ENCODE measurements around the gene MAP3K2. TPM values are rescaled to one million over a fixed set of nuclear protein-coding genes. Genes with fewer than 3 reads are reported as not detected.

Gene MAP3K2
- total and polyA plus RNA-seq, 10 of the 15 experiments (the other 5 are each of a cell fraction or from before 2014, with no cell fraction given): 2.7 to 39.6 (median 16.1) TPM

- Histone ChIP-seq H3K9me3 (replicated peaks; ENCODE audit: control insufficient read depth, insufficient read depth, low read length) (no peaks in the 10 kb centered on the region), H3K27me3 (replicated peaks in 1 of 2; ENCODE audit: control insufficient read depth in 2 of 2, insufficient read depth in 2 of 2, low read length in 1 of 2) (no peaks in the 10 kb centered on the region), H3K4me2 (ENCODE audit: control insufficient read depth, insufficient read depth) (no peak overlapping the region), H2AFZ (ENCODE audit: control insufficient read depth, low read depth, low read length) (no peak overlapping the region), H3K9ac (ENCODE audit: control insufficient read depth, insufficient read depth, low read length) (no peak overlapping the region), H3K4me3 (no peak overlapping the region), H3K27ac (ENCODE audit: control insufficient read depth, insufficient read depth) (no peak overlapping the region), H4K20me1 (ENCODE audit: control insufficient read depth, insufficient read depth) (no peaks in the 10 kb centered on the region), H3K79me2 (ENCODE audit: control insufficient read depth, insufficient read depth, low read length) (no peaks in the 10 kb centered on the region), H3K4me1 (ENCODE audit: control insufficient read depth, insufficient read depth, low read length) (peaks cover 14% of the 10 kb centered on the region), H3K36me3 (ENCODE audit: control insufficient read depth in 2 of 2, insufficient read depth in 2 of 2, low read length in 1 of 2) (peaks cover 3 to 23% of the 10 kb centered on the region in 2 experiments)
- intact Hi-C loops (cut with micrococcal nuclease; ENCODE audit: unreplicated experiment) (no loop called here), in situ Hi-C loops (cut with MboI) (no loop called here)
- DNase-seq (ENCODE audit: low read depth, low spot score): no peak
- ChIA-PET CTCF (interaction anchor here (1.2 kb wide), 1 partner anchor 171 kb away, joined by 6 read pairs; no protein-coding TSS in a partner anchor), RAD21 (ENCODE audit: unreplicated experiment) (no interaction called here), SMC1A (ENCODE audit: uncharacterized antibody, unreplicated experiment) (interaction anchor here (0.7 to 1.4 kb wide), 3 partner anchors 19 to 103 kb away, joined by 3 read pairs; no protein-coding TSS in a partner anchor), POLR2A (interaction anchor here (0.7 kb wide), 1 partner anchor 12 kb away, joined by 3 read pairs; no protein-coding TSS in a partner anchor)
- BruUV-seq (replicated peaks): no TSS peak
- WGBS (ENCODE audit: insufficient coverage, insufficient replicate concordance, low lambda C conversion rate, missing lambda C conversion rate): 97% methylated on average over 7 of the region's 7 CpGs
- no peak for ATAC-seq
- TF ChIP-seq PAX8 (IDR thresholded peaks at IDR 0.05) (no peak), ZNF207 (IDR thresholded peaks at IDR 0.05; ENCODE audit: borderline replicate concordance) (no peak), E4F1 (IDR thresholded peaks at IDR 0.05; ENCODE audit: borderline replicate concordance, partially characterized antibody) (no peak), GABPA (IDR thresholded peaks at IDR 0.05; ENCODE audit: low read depth) (no peak), BMI1 (IDR thresholded peaks at IDR 0.05; ENCODE audit: borderline replicate concordance) (no peak), IKZF2 (IDR thresholded peaks at IDR 0.05) (no peak), BACH1 (IDR thresholded peaks at IDR 0.05; ENCODE audit: borderline replicate concordance) (no peak), RB1 (IDR thresholded peaks at IDR 0.05; ENCODE audit: borderline replicate concordance) (no peak), NR2C2 (IDR thresholded peaks at IDR 0.05; ENCODE audit: borderline replicate concordance, control insufficient read depth, insufficient read length, low read depth) (no peak)
- TF ChIP-seq, protein P1, sequence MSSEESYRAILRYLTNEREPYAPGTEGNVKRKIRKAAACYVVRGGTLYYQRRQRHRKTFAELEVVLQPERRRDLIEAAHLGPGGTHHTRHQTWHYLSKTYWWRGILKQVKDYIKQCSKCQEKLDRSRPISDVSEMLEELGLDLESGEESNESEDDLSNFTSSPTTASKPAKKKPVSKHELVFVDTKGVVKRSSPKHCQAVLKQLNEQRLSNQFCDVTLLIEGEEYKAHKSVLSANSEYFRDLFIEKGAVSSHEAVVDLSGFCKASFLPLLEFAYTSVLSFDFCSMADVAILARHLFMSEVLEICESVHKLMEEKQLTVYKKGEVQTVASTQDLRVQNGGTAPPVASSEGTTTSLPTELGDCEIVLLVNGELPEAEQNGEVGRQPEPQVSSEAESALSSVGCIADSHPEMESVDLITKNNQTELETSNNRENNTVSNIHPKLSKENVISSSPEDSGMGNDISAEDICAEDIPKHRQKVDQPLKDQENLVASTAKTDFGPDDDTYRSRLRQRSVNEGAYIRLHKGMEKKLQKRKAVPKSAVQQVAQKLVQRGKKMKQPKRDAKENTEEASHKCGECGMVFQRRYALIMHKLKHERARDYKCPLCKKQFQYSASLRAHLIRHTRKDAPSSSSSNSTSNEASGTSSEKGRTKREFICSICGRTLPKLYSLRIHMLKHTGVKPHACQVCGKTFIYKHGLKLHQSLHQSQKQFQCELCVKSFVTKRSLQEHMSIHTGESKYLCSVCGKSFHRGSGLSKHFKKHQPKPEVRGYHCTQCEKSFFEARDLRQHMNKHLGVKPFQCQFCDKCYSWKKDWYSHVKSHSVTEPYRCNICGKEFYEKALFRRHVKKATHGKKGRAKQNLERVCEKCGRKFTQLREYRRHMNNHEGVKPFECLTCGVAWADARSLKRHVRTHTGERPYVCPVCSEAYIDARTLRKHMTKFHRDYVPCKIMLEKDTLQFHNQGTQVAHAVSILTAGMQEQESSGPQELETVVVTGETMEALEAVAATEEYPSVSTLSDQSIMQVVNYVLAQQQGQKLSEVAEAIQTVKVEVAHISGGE (CRISPR knock-in tag; IDR thresholded peaks at IDR 0.05): no peak
- no peak for FAIRE-seq
Observed at GRCh38 chr2:127308586-127309138, 79.1 kb downstream of the MAP3K2 start.
